Cardiac fibroblast (primary cell): Measurements from ENCODE around the gene C22orf23.

ENCODE experiments used
- DNase-seq, 2 donors: peaks; one replicate each; pipeline versions ENCODE4 v3.0.0 to v3.0.0-alpha.2; 2010; ENCODE audit warnings: low read depth in 2 of 2
- H3K4me3 ChIP-seq, 2 donors: replicated peaks in 1 of 2; 1 replicate in 1 of 2; 2 replicates in 1 of 2; pipeline ENCODE4 v1.5.1; 2011; ENCODE audit warnings: low read depth in 2 of 2, low read length in 2 of 2, mild to moderate bottlenecking in 2 of 2, moderate library complexity in 1 of 2
- CTCF ChIP-seq: IDR thresholded peaks from one replicate; pipeline ENCODE4 v1.5.1; 2011; ENCODE audit warnings: low read depth, mild to moderate bottlenecking, low read length, inconsistent platforms

The C22orf23 gene

GRCh38 chr22:37930952-37931440, 22.4 kb downstream of the C22orf23 start:
- DNase-seq = no peak
- no peak overlapping the region for H3K4me3 ChIP-seq
- no peak for TF ChIP-seq CTCF

DNA sequence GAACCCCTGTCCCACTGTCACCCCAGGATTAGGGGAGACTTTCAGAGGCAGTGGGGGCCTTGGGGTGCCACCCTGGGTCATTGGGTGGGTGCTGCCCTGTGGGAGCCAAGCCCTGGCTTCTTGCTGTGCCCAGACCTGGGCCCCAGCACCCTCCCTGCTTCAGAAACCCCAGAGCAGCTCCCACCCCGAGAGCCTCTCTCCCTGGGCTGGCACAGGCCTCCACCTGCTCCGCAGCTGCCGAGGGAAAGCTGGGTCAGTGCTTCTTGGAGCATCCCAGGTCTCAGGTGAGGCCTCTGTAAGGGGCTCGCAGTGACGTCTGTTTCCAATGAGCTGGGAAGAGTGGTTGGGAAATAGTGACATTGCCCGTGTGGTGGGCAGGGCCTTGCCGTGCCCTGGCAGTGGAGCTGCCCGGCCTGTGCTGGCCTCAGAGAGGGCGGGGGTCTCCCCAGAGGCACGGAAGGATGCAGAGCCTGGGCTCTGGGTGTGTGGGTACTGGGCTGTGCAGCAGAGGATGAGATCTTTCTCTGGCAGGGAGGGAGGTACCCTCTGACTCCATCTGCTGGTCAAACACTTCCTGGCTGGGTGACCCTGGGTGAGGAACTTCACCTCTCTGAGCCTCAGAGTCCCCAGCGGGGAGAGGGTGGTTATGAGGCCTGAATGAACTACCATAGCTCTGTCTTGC, 23.0 kb downstream of the C22orf23 start:
- DNase-seq = peak; percentile 38 to 49
- peak; percentile 58 for TF ChIP-seq CTCF
- no peak overlapping the region for H3K4me3 ChIP-seq

DNA sequence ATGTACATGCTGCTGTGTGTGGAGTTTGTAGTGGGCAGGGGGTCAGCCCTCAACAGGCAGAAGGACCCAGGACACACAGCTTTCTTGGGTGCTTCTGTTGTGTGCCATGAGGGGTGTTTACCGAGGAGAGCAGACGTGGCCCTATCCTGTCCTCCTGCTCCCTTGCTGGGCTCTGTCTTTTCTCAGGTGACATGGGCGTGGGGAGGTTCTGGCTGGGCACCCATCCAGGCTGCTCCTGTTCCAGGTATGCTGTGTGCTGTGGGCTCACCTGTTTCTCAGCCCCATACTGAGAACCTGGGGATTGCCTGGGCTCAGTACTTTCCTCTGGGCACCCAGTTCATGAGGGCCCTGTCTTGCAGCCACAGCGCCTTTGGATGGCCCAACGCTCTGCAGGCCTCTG, 24.0 kb downstream of the C22orf23 start:
- no peak for TF ChIP-seq CTCF
- no peak overlapping the region for H3K4me3 ChIP-seq
- no peak for DNase-seq

DNA sequence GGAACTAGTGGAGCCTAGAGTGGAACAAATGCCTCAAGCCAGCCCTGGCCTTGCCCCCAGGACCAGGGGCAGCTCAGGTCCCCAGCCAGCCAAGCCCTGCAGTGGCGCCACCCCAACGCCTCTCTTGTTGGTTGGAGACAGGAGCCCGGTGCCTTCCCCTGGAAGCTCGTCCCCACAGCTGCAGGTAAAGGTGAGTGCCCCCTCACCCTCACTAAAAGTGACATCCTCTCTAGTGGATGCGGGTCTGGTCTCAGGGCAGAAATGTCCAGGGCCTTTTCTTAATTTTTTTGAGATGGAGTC, 25.8 kb downstream of the C22orf23 start:
- no peak for TF ChIP-seq CTCF
- no peak overlapping the region for H3K4me3 ChIP-seq
- no peak for DNase-seq

DNA sequence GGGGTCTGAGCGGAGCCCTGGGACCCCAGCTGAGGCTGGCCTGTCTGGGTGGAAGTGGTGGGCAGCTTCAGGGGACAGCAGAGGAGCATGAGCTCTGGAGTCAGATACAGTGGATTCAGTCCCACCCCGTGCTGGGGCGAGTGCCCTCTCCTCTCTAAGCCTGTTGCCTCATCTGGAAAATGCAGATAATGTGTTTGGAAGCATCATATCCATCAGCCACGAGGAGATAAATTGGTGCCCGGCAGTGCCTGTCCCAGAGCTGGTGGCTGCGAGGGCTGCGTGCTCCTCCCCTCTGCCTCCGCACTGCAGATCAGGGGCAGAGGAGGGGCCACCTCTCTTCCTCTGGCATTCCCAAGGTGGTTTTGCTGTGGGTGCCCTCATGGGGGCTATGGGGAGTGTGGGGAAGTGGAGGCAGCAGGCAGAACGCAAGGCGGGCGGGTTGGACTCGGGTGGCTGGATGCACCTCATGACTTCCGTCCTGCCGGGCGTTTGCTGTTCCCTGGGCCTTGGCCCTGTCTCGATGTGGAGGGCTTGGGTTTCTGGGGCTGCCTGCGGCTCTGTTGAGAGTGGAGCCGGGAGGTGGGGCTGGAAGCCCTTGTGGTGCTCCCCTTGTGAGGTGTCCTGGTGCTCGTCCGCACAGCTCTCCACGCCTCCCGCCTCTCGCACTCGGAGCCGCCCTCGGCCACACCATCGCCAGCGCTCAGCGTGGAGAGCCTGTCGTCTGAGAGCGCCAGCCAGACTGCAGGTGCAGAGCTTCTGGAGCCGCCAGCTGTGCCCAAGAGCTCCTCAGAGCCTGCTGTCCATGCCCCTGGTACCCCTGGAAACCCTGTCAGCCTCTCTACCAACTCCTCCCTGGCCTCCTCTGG, 26.4 kb downstream of the C22orf23 start:
- no peak overlapping the region for H3K4me3 ChIP-seq
- no peak for DNase-seq
- no peak for TF ChIP-seq CTCF

GRCh38 chr22:37926358-37926757, 27.0 kb downstream of the C22orf23 start:
- H3K4me3 ChIP-seq = no peak overlapping the region
- DNase-seq = no peak
- no peak for TF ChIP-seq CTCF
